HepG2 (cell line): ENCODE results near the gene MMP10. TPM values are rescaled to one million over a fixed set of nuclear protein-coding genes. Genes with fewer than 3 reads are reported as not detected.

ENCODE experiments used
- ATAC-seq: fragments of 200-7000 bp; cut with Tn5 transposase; 3 replicates; pipeline ENCODE4 v1.9.1; 2020; ENCODE audit warnings: mild to moderate bottlenecking, moderate library complexity
- BruUV-seq: library from RNA; stranded (reverse); fragments of 400-500 nt; replicated peaks from 2 replicates; lab custom pipeline; 2021; lab: Mats Ljungman, UMichigan
- CTCF ChIA-PET: fragments of 300-600 bp; formaldehyde crosslinking; extraction: SDS; loops from one replicate; lab custom pipeline; 2021; ENCODE audit warnings: low total read pairs, inconsistent platforms, low intra/inter-chr PET ratio; lab: Yijun Ruan, JAX
- POLR2A ChIA-PET: fragments of 350-600 bp; sonication (Branson Sonifier 250); formaldehyde crosslinking; loops from one replicate; lab custom pipeline; 2020; ENCODE audit warnings: antibody characterized with exemption, inconsistent platforms; lab: Yijun Ruan, JAX
- DNase-seq: peaks from one replicate; pipeline ENCODE4 v3.0.0-alpha.2; 2015; ENCODE audit warnings: low spot score
- FAIRE-seq: peaks from 3 replicates; lab custom pipeline; 2011; peaks lifted over from hg19 to GRCh38; lab: Jason Lieb, UNC
- H2AFZ ChIP-seq: one replicate; pipeline ENCODE4 v1.6.1; 2011; ENCODE audit warnings: low read length, inconsistent platforms
- H3K27ac ChIP-seq: fragments of 300-600 bp; 3 replicates; pipeline ENCODE4 v1.8.0; 2011; ENCODE audit warnings: mixed run types, mild to moderate bottlenecking, mixed read lengths, low read length, inconsistent platforms; ENCODE audit not compliant: insufficient read depth; ENCODE audit errors: extremely low read length
- H3K27me3 ChIP-seq, 2 experiments: fragments of 200-600 bp in 1 of 2; 2 replicates in 1 of 2; 3 replicates in 1 of 2; pipeline versions ENCODE4 v1.6.0 to v1.8.0; 2011; ENCODE audit warnings: low read length in 2 of 2, mild to moderate bottlenecking in 2 of 2, moderate library complexity in 2 of 2, inconsistent platforms in 1 of 2; ENCODE audit not compliant: insufficient read depth in 2 of 2, control insufficient read depth in 1 of 2
- H3K36me3 ChIP-seq, 2 experiments: fragments of 200-600 bp in 1 of 2; replicated peaks in 1 of 2; 2 replicates in 1 of 2; 3 replicates in 1 of 2; pipeline versions ENCODE4 v1.5.1 to v1.8.0; 2011; ENCODE audit warnings: low read length in 2 of 2, inconsistent platforms in 1 of 2; ENCODE audit not compliant: insufficient read depth in 2 of 2, control insufficient read depth in 1 of 2
- H3K4me1 ChIP-seq: 2 replicates; pipeline ENCODE4 v1.5.1; 2012; ENCODE audit warnings: low read length, inconsistent platforms; ENCODE audit not compliant: insufficient read depth
- H3K4me2 ChIP-seq: 2 replicates; pipeline ENCODE4 v1.6.0; 2011; ENCODE audit warnings: low read depth, low read length, inconsistent platforms
- H3K4me3 ChIP-seq, 3 experiments: fragments of 200-600 bp in 1 of 3; sonication (generic), shearing (Covaris generic) in 1 of 3; replicated peaks in 1 of 3; 2 replicates each; pipeline ENCODE4 v1.5.1; 2011 to 2016; ENCODE audit warnings: low read length in 3 of 3, inconsistent platforms in 2 of 3, low read depth in 2 of 3, mild to moderate bottlenecking in 2 of 3, control low read depth in 1 of 3, mixed read lengths in 1 of 3; ENCODE audit not compliant: insufficient read depth in 1 of 3
- H3K79me2 ChIP-seq: one replicate; pipeline ENCODE4 v1.6.1; 2011; ENCODE audit warnings: low read length, inconsistent platforms; ENCODE audit not compliant: insufficient read depth
- H3K9ac ChIP-seq: 2 replicates; pipeline ENCODE4 v1.6.0; 2011; ENCODE audit warnings: mild to moderate bottlenecking, low read depth, low read length, inconsistent platforms; ENCODE audit not compliant: insufficient read depth
- H3K9me3 ChIP-seq: 2 replicates; pipeline ENCODE4 v1.5.1; 2012; ENCODE audit warnings: mild to moderate bottlenecking, low read length
- H4K20me1 ChIP-seq: 2 replicates; pipeline ENCODE4 v1.6.0; 2011; ENCODE audit warnings: inconsistent platforms, mild to moderate bottlenecking, low read length, moderate library complexity; ENCODE audit not compliant: insufficient read depth
- FOXM1 ChIP-seq: sonication (generic); formaldehyde crosslinking; IDR thresholded peaks from 2 replicates; pipeline ENCODE4 v1.5.0; 2020; ENCODE audit warnings: missing genetic modification reagents
- HBP1 ChIP-seq: IDR thresholded peaks from 2 replicates; pipeline ENCODE4 v1.6.1; 2016; ENCODE audit warnings: low read depth, control low read depth
- PCBP2 ChIP-seq: fragments of 200-400 bp; formaldehyde crosslinking; optimal IDR thresholded peaks from 2 replicates; pipeline ENCODE3; 2018; ENCODE audit warnings: low read length, low read depth; ENCODE audit not compliant: poor library complexity, severe bottlenecking
- SIN3A ChIP-seq: IDR thresholded peaks from 2 replicates; pipeline ENCODE4 v1.6.1; 2011; ENCODE audit warnings: low read depth, mild to moderate bottlenecking, control low read depth, low read length, borderline replicate concordance
- THAP9 ChIP-seq: sonication (generic); formaldehyde crosslinking; IDR thresholded peaks from 2 replicates; pipeline ENCODE4; 2020; ENCODE audit warnings: missing genetic modification reagents, mild to moderate bottlenecking, borderline replicate concordance
- TMF1 ChIP-seq: sonication (generic); formaldehyde crosslinking; IDR thresholded peaks from 2 replicates; pipeline ENCODE4 v1.8.1; 2022; ENCODE audit warnings: low read depth, missing genetic modification reagents
- ZBTB33 ChIP-seq: sonication (generic); formaldehyde crosslinking; IDR thresholded peaks from 2 replicates; pipeline ENCODE4 v1.4.0; 2020; ENCODE audit warnings: missing genetic modification reagents
- ZFP1 ChIP-seq: IDR thresholded peaks from 2 replicates; pipeline ENCODE4 v1.6.1; 2016
- ZNF138 ChIP-seq: sonication (generic); formaldehyde crosslinking; IDR thresholded peaks from 2 replicates; pipeline ENCODE4 v1.5.0; 2020; ENCODE audit warnings: mild to moderate bottlenecking, low read depth, missing genetic modification reagents
- ZNF503 ChIP-seq: sonication (generic); formaldehyde crosslinking; IDR thresholded peaks from 2 replicates; pipeline ENCODE4 v1.4.0; 2020; ENCODE audit warnings: missing genetic modification reagents
- ZNF574 ChIP-seq: sonication (generic); formaldehyde crosslinking; IDR thresholded peaks from 2 replicates; pipeline ENCODE4 v1.4.0; 2020; ENCODE audit warnings: missing genetic modification reagents
- WGBS: methylation state at CpG from one replicate; pipeline ENCODE4 v1.1.6; 2017; ENCODE audit warnings: low lambda C conversion rate; 5-methylcytosine and 5-hydroxymethylcytosine counted together
- in situ Hi-C: cut with HindIII; loops from 2 replicates; pipeline ENCODE4 v1.10.0; 2017; ENCODE audit warnings: low pct_unique_long_range_greater_than_20kb; ENCODE audit not compliant: extremely low pct_ligation_motif_present
- intact Hi-C: fragments of 100-400 bp; cut with micrococcal nuclease; formaldehyde crosslinking; loops from one replicate; pipeline ENCODE4 v1.10.0; 2022; ENCODE audit not compliant: unreplicated experiment
- polyA plus RNA-seq, 8 experiments: library from polyadenylated mRNA; depleted of rRNA in 3 of 8; stranded (reverse) in 7 of 8; unstranded in 1 of 8; fragments of >200 nt; fragmentation: Illumina TruSeq in 4 of 8; extraction: Trizol in 4 of 8; gene quantifications; 2 replicates each; pipeline versions ENCODE4 v1.2.1 to v1.2.3, GENCODE V29; 2011 to 2016; ENCODE audit warnings: low read depth in 4 of 8, missing spikeins in 1 of 8, mixed read lengths in 1 of 8; ENCODE audit not compliant: insufficient read depth in 1 of 8
- total RNA-seq, 5 experiments: library from RNA; depleted of rRNA; stranded (reverse); fragments of >200 nt; fragmentation: Illumina TruSeq; extraction: Trizol; gene quantifications; 2 replicates each; pipeline ENCODE4 v1.2.3, GENCODE V29; 2016; ENCODE audit warnings: low read depth in 1 of 5

The MMP10 gene
- total and polyA plus RNA-seq, 2 of the 13 experiments (the other 11 are each of a cell fraction or from before 2014, with no cell fraction given): 0.03 TPM; not detected in 1

GRCh38 chr11:102776454-102776853 is 4.0 kb downstream of the MMP10 start:
- Histone ChIP-seq H3K27ac (no peak overlapping the region), H4K20me1 (no peaks in the 10 kb centered on the region), H3K9me3 (no peaks in the 10 kb centered on the region), H3K79me2 (no peaks in the 10 kb centered on the region), H3K9ac (no peak overlapping the region), H3K27me3 (no peaks in the 10 kb centered on the region), H2AFZ (no peak overlapping the region), H3K4me1 (no peaks in the 10 kb centered on the region), H3K4me2 (no peak overlapping the region), H3K4me3 (no peak overlapping the region), H3K36me3 (no peaks in the 10 kb centered on the region)
- POLR2A ChIA-PET: no interaction called here
- FAIRE-seq (no peak), DNase-seq (no peak), ATAC-seq (no peak)
- CTCF ChIA-PET: no interaction called here
- in situ Hi-C loops: no loop called here
- TF ChIP-seq SIN3A: no peak
- TF ChIP-seq THAP9: no peak
- TF ChIP-seq ZFP1: no peak
- TF ChIP-seq TMF1 (CRISPR knock-in tag): no peak
- TF ChIP-seq FOXM1 (CRISPR knock-in tag): no peak
- no peak for TF ChIP-seq ZBTB33
- no peak for TF ChIP-seq ZNF503 (CRISPR knock-in tag)
- no peak for TF ChIP-seq ZNF138 (CRISPR knock-in tag)
- no peak for TF ChIP-seq ZNF574
- no peak for TF ChIP-seq HBP1 (CRISPR knock-in tag)
- no peak for TF ChIP-seq PCBP2
- intact Hi-C loops: no loop called here
- 38% methylated on average over 5 of the region's 5 CpGs for whole genome bisulfite sequencing
- no TSS peak for BruUV-seq
